MCF 10A (cell line): ENCODE results near the gene TMCC1. TPM values are rescaled to one million over a fixed set of nuclear protein-coding genes. Genes with fewer than 3 reads are reported as not detected.

ENCODE experiments used
- BruUV-seq: library from RNA; stranded (reverse); fragments of 400-500 nt; replicated peaks from 2 replicates; lab custom pipeline; 2021; lab: Mats Ljungman, UMichigan
- CTCF ChIA-PET: fragments of 300-600 bp; sonication (Branson Sonifier 250); formaldehyde crosslinking; extraction: SDS; loops from one replicate; lab custom pipeline; 2021; ENCODE audit warnings: antibody characterized with exemption, inconsistent platforms; lab: Yijun Ruan, JAX
- POLR2A ChIA-PET: fragments of 300-600, 350-650 bp; sonication (Branson Sonifier 250); formaldehyde crosslinking; extraction: SDS; loops from one replicate; lab custom pipeline; 2020; ENCODE audit warnings: antibody characterized with exemption, inconsistent platforms; lab: Yijun Ruan, JAX
- DNase-seq: peaks from one replicate; pipeline ENCODE4 v3.0.0-alpha.2; 2018; ENCODE audit not compliant: unreplicated experiment
- H3K27ac Mint-ChIP-seq: one replicate; pipeline ENCODE4 v1.8.0; 2022; ENCODE audit warnings: mild to moderate bottlenecking, low read depth, mixed read lengths; ENCODE audit not compliant: unreplicated experiment
- H3K27me3 Mint-ChIP-seq: one replicate; pipeline ENCODE4 v1.8.0; 2022; ENCODE audit warnings: mixed read lengths; ENCODE audit not compliant: insufficient read depth, unreplicated experiment
- H3K36me3 Mint-ChIP-seq: one replicate; pipeline ENCODE4 v1.8.0; 2022; ENCODE audit warnings: mild to moderate bottlenecking, moderate library complexity, mixed read lengths; ENCODE audit not compliant: insufficient read depth, unreplicated experiment
- H3K4me1 Mint-ChIP-seq: one replicate; pipeline ENCODE4 v1.8.0; 2022; ENCODE audit warnings: mixed read lengths; ENCODE audit not compliant: insufficient read depth, unreplicated experiment
- H3K4me3 Mint-ChIP-seq: one replicate; pipeline ENCODE4 v1.8.0; 2022; ENCODE audit warnings: mild to moderate bottlenecking, moderate library complexity, mixed read lengths; ENCODE audit not compliant: unreplicated experiment
- H3K9me3 Mint-ChIP-seq: one replicate; pipeline ENCODE4 v1.8.0; 2022; ENCODE audit warnings: mixed read lengths; ENCODE audit not compliant: unreplicated experiment
- intact Hi-C: fragments of 100-400 bp; cut with micrococcal nuclease; formaldehyde crosslinking; loops from 2 replicates; pipeline ENCODE4 v1.14.1; 2022
- total RNA-seq: library from RNA; stranded (reverse); gene quantifications from 2 replicates; pipeline ENCODE4 v1.2.3, GENCODE V29; 2022
- TF ChIP-seq, protein P1 (sequence below): fragments of 200-600 bp; IDR thresholded peaks from one replicate; pipeline ENCODE4 v1.8.0; 2022; ENCODE audit warnings: antibody characterized with exemption, mild to moderate bottlenecking; ENCODE audit not compliant: unreplicated experiment

Gene TMCC1
- total RNA-seq, 1 experiment from 2014 or later: 31.2 TPM

DNA sequence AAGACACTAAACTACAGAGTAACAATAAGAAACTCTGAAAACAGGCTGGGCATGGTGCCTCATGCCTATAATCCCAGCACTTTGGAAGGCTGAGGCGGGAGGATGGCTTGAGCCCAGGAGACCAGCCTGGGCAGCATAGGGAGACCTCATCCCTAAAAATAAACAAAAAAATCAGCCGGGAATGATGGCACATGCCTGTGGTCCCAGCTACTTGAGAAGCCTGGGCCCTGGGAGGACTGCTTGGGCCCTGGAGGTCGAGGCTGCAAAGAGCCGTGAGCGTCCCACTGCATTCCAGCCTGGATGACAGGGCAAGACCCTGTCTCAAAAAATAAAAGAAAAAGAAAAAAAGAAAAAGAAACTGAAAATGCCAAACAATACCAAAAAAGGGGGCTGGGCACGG lies 55.4 kb downstream of the TMCC1 start:
- peaks cover 14% of the 10 kb centered on the region for H3K4me1 Mint-ChIP-seq
- H3K4me3 Mint-ChIP-seq: no peak overlapping the region
- no peak overlapping the region for H3K27ac Mint-ChIP-seq
- BruUV-seq: no TSS peak
- no peak for DNase-seq
- H3K36me3 Mint-ChIP-seq: peaks cover 17% of the 10 kb centered on the region
- H3K9me3 Mint-ChIP-seq: no peaks in the 10 kb centered on the region
- CTCF ChIA-PET: interaction anchor here (0.6 to 4.5 kb wide), 6 partner anchors 13 to 480 kb away, joined by 3 to 16 read pairs (median 4); no protein-coding TSS in a partner anchor
- POLR2A ChIA-PET: no interaction called here
- TF ChIP-seq, protein P1, sequence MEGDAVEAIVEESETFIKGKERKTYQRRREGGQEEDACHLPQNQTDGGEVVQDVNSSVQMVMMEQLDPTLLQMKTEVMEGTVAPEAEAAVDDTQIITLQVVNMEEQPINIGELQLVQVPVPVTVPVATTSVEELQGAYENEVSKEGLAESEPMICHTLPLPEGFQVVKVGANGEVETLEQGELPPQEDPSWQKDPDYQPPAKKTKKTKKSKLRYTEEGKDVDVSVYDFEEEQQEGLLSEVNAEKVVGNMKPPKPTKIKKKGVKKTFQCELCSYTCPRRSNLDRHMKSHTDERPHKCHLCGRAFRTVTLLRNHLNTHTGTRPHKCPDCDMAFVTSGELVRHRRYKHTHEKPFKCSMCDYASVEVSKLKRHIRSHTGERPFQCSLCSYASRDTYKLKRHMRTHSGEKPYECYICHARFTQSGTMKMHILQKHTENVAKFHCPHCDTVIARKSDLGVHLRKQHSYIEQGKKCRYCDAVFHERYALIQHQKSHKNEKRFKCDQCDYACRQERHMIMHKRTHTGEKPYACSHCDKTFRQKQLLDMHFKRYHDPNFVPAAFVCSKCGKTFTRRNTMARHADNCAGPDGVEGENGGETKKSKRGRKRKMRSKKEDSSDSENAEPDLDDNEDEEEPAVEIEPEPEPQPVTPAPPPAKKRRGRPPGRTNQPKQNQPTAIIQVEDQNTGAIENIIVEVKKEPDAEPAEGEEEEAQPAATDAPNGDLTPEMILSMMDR: no peak
- intact Hi-C loops: no loop called here
- H3K27me3 Mint-ChIP-seq: no peaks in the 10 kb centered on the region

DNA sequence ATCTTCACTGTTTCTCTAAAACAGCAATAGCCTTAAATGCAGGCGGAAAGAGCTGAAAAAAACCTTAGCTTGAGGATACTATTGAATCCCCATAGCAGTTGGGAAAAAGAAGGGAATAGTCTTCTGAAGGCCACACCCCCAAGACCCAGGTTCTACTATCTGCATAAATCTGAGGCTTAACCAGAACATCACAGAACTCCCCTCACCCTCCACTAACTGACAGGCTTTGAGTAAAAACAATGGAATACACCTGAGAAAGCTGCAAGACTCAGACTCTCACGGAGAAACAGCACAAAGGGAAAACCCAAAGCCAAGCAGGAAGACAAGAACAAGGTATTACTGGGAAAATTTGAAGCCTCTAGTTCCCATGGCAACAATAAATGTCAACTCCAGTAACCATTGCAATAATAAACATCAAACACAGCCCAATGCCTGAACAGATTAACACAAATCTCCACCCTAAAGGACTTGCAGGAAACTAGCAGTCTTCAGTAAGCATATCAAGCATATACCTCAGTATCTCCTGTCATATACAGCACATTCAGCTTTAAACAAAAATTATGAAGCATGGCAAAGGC lies 56.4 kb downstream of the TMCC1 start:
- Mint-ChIP-seq H3K4me3 (no peak overlapping the region), H3K27ac (peak overlapping the region; percentile 55), H3K27me3 (no peaks in the 10 kb centered on the region), H3K36me3 (peaks cover 17% of the 10 kb centered on the region), H3K4me1 (peaks cover 17% of the 10 kb centered on the region), H3K9me3 (no peaks in the 10 kb centered on the region)
- POLR2A ChIA-PET: interaction anchor here (0.7 to 1.2 kb wide), 3 partner anchors 21 to 57 kb away, joined by 3 read pairs; partner anchors contain the start of gene TMCC1
- no TSS peak for BruUV-seq
- TF ChIP-seq, protein P1: no peak
- CTCF ChIA-PET: interaction anchor here (0.6 to 4.5 kb wide), 6 partner anchors 12 to 1258 kb away, joined by 3 to 16 read pairs (median 6); no protein-coding TSS in a partner anchor
- intact Hi-C loops: no loop called here
- peak; percentile 8 for DNase-seq

DNA sequence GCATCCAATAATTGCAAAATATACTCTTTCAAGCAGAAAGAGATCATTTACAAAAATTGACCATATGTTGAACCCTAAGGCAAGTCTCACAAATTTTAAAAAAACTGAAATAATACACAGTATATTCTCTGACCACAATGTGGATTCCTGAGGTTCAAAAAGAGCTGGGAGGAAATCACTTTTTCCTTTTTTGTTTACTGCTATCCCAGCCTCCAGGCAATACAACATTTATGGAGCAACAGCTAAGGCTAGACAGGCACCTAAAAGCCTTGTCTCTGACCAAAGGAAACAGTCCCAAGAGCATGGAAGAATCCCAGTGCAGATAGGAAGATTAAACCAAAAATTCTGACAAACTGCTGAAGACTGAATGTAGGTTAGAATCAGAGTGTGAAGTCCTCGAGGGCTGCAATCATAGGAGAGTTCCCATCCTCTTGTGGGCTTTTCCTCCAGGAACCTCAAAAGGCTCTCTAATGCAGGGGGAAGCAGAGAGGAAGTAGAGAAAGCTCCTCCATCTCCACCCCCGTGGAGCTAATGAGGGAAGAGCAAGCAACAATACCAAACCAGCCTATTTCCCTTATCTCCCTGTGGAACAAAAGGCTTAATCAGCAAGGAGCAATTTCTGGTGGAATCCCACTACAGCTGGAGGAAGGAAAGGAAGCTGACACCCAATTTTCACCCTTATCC lies 57.0 kb downstream of the TMCC1 start:
- H3K36me3 Mint-ChIP-seq: peaks cover 18% of the 10 kb centered on the region
- H3K4me3 Mint-ChIP-seq: no peak overlapping the region
- no peaks in the 10 kb centered on the region for H3K9me3 Mint-ChIP-seq
- H3K4me1 Mint-ChIP-seq: peaks cover 20% of the 10 kb centered on the region
- POLR2A ChIA-PET: interaction anchor here (1.1 to 1.2 kb wide), 2 partner anchors 22 to 57 kb away, joined by 3 read pairs; partner anchors contain the start of gene TMCC1
- TF ChIP-seq, protein P1: no peak
- intact Hi-C loops: no loop called here
- H3K27me3 Mint-ChIP-seq: no peaks in the 10 kb centered on the region
- no TSS peak for BruUV-seq
- DNase-seq: no peak
- H3K27ac Mint-ChIP-seq: no peak overlapping the region
- CTCF ChIA-PET: interaction anchor here (0.7 to 4.5 kb wide), 5 partner anchors 12 to 269 kb away, joined by 5 to 16 read pairs (median 6); no protein-coding TSS in a partner anchor

DNA sequence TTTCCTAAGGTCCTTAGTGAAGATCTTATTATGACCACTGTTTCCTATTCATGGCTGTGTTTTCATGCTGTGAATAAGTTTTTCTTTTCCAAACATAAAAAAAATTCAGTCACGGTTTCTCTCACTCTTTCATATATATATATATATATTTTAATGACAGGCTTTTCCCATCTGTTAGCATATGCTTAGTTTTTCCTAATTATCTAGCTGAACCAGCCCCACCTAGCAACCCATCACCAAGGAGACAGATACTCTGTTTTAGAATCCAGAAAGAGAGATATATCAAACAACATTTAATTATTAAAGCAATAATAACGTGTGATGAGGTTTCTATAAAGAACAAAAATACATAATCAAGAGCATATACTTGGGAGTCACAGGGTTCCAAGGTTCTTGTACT lies 58.3 kb downstream of the TMCC1 start:
- BruUV-seq: no TSS peak
- Mint-ChIP-seq H3K9me3 (no peaks in the 10 kb centered on the region), H3K4me1 (peaks cover 20% of the 10 kb centered on the region), H3K27me3 (no peaks in the 10 kb centered on the region), H3K4me3 (no peak overlapping the region), H3K36me3 (peaks cover 18% of the 10 kb centered on the region), H3K27ac (no peak overlapping the region)
- intact Hi-C loops: no loop called here
- TF ChIP-seq, protein P1: no peak
- ChIA-PET POLR2A (interaction anchor here (0.6 kb wide), 1 partner anchor 144 kb away, joined by 4 read pairs; no protein-coding TSS in a partner anchor), CTCF (interaction anchor here (0.6 to 4.5 kb wide), 4 partner anchors 11 to 186 kb away, joined by 3 to 16 read pairs (median 4); no protein-coding TSS in a partner anchor)
- no peak for DNase-seq
